ENCODE results near the gene DCTPP1.

GRCh38 chr16:30476991-30477390, 47.2 kb upstream of the DCTPP1 start:
- TF ChIP-seq CTCF (IDR thresholded peaks at IDR 0.05): no peak
- no peak for TF ChIP-seq ZFX (IDR thresholded peaks at IDR 0.05; ENCODE audit: borderline replicate concordance)
